ENCODE data around the gene CSMD2.

The CSMD2 gene

DNA sequence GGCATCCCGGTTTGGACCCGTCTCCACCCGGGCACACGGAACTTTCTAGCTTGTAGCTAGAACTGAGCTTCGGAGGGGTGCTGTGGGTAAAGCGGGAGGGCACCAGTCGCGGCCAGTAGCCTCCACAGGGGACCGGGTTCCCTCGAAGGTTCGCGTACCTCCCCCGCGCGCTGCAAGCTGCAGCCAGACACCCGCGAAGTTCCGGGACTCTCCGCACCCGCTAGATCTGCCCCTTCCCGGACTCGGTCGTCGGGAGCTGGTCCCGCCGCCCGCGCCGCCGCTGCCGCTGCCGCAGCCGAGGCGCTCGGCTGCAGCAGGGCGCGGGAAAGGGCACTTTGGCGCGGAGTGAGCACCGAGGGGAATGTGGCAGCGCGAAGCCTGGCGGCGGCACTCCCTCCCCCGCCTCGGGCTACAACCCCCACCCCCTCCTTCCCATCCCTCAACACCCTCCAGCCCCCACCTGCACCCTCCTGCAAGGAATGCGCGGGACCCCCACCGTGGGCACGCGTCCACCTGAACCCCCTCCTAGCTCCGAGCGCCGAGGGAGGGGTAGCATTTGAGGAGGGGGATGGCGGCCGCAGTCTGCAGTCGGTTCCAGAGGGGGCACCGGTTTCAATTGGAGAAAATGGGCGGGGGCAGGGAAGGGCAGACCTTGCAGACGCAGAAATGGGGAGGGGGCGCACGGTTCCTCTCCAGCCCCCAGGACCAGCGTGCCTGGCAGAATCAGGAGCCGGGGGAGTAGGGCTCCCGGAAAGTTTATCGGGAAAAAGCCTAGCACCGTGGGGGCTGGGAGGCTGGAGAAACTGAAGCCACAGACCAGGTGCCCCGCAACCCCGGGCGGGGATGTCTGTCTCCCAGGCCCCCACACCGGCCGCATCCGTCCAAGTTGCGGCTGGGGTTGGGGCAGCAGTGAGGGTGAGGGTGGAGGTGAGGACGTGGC, 968 bp downstream of the CSMD2 start:
- Histone ChIP-seq H3K79me2 (ENCODE audit: insufficient read depth, low read length) (no peaks in the 10 kb centered on the region), H4K20me1 (ENCODE audit: insufficient read depth, low read length, poor library complexity, severe bottlenecking) (no peaks in the 10 kb centered on the region), H3F3A (ENCODE audit: low read depth) (no peaks in the 10 kb centered on the region), H3K27me3 (ENCODE audit: insufficient read depth, low read length, poor library complexity, severe bottlenecking) (no peaks in the 10 kb centered on the region), H3K9ac (ENCODE audit: low read depth, low read length, poor library complexity, severe bottlenecking) (no peak overlapping the region), H3K9me3 (ENCODE audit: insufficient read depth, low read depth, low read length) (no peaks in the 10 kb centered on the region), H3K9me2 (replicated peaks; ENCODE audit: low read depth, low read length) (no peaks in the 10 kb centered on the region), H3K4me1 (ENCODE audit: insufficient read depth, low read length, poor library complexity, severe bottlenecking) (no peaks in the 10 kb centered on the region), H3K4me2 (ENCODE audit: low read depth, low read length, poor library complexity, severe bottlenecking) (no peak overlapping the region), H3K36me3 (ENCODE audit: insufficient read depth, low read length) (no peaks in the 10 kb centered on the region), H3K4me3 (ENCODE audit: low read length, poor library complexity, severe bottlenecking) (no peak overlapping the region), H2AFZ (ENCODE audit: low read length) (no peak overlapping the region)
- TF ChIP-seq EZH2phosphoT487 (IDR thresholded peaks at IDR 0.05; ENCODE audit: borderline replicate concordance), result no peak
- TF ChIP-seq, protein P1, sequence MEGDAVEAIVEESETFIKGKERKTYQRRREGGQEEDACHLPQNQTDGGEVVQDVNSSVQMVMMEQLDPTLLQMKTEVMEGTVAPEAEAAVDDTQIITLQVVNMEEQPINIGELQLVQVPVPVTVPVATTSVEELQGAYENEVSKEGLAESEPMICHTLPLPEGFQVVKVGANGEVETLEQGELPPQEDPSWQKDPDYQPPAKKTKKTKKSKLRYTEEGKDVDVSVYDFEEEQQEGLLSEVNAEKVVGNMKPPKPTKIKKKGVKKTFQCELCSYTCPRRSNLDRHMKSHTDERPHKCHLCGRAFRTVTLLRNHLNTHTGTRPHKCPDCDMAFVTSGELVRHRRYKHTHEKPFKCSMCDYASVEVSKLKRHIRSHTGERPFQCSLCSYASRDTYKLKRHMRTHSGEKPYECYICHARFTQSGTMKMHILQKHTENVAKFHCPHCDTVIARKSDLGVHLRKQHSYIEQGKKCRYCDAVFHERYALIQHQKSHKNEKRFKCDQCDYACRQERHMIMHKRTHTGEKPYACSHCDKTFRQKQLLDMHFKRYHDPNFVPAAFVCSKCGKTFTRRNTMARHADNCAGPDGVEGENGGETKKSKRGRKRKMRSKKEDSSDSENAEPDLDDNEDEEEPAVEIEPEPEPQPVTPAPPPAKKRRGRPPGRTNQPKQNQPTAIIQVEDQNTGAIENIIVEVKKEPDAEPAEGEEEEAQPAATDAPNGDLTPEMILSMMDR (conservative IDR thresholded peaks at IDR 0.05; ENCODE audit: low read length), result no peak

DNA sequence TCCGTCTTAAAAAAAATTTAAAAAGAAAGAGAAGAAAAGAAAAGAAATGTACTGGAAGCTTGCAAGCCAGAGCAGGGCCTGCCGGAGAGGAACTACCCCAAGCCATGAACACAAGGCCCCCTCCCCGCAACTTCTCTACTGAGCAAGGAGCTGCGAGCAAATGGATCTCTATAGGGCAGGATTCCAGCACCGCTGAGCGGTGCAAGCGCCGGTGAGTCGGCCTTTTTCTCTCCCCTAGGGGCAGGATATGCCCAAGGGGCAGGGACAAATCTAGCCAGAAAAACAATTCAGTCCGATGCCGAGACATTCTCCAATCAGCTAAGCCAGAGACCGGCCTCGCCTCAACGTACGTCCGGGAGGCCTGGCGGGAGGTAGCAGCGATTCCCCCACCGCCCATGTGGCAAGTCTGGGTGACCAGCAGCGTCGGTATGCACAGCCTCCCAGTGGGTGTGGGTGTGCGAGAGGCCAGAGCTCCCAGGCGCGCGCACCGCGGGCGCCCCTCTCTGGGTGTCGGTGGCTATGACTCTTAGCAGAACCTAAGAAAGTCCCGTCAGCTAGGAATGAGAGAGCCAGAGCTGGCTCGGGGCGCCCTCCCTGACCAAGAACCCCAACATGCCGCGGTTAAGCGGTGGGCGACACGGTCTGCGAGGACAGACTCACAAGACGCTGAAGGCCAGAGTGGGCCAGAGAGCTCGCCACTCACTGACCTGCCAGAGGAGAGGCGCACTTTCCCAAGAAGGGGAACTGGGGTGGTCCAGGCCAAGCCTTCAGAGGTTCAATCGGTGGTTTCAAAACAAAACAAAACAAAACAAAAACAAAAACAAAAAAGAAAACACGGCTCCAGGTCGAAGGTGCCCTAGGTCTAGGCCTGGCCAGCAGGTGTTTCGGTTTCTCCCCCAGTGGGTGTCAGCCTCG, 1.9 kb downstream of the CSMD2 start:
- H3K4me3 ChIP-seq (ENCODE audit: low read length, poor library complexity, severe bottlenecking), result no peak overlapping the region
- no peaks in the 10 kb centered on the region for H3K79me2 ChIP-seq (ENCODE audit: insufficient read depth, low read length)
- H3K27me3 ChIP-seq (ENCODE audit: insufficient read depth, low read length, poor library complexity, severe bottlenecking), result no peaks in the 10 kb centered on the region
- H3K9me2 ChIP-seq (replicated peaks; ENCODE audit: low read depth, low read length), result no peaks in the 10 kb centered on the region
- H3K36me3 ChIP-seq (ENCODE audit: insufficient read depth, low read length), result no peaks in the 10 kb centered on the region
- H3K4me2 ChIP-seq (ENCODE audit: low read depth, low read length, poor library complexity, severe bottlenecking), result no peak overlapping the region
- H2AFZ ChIP-seq (ENCODE audit: low read length), result no peak overlapping the region
- no peak for TF ChIP-seq EZH2phosphoT487 (IDR thresholded peaks at IDR 0.05; ENCODE audit: borderline replicate concordance)
- TF ChIP-seq, protein P1 (conservative IDR thresholded peaks at IDR 0.05; ENCODE audit: low read length), result no peak
- no peak overlapping the region for H3K9ac ChIP-seq (ENCODE audit: low read depth, low read length, poor library complexity, severe bottlenecking)
- no peaks in the 10 kb centered on the region for H3F3A ChIP-seq (ENCODE audit: low read depth)
- no peaks in the 10 kb centered on the region for H4K20me1 ChIP-seq (ENCODE audit: insufficient read depth, low read length, poor library complexity, severe bottlenecking)
- no peaks in the 10 kb centered on the region for H3K4me1 ChIP-seq (ENCODE audit: insufficient read depth, low read length, poor library complexity, severe bottlenecking)
- H3K9me3 ChIP-seq (ENCODE audit: insufficient read depth, low read depth, low read length), result no peaks in the 10 kb centered on the region

GRCh38 chr1:34156739-34157138, 8.3 kb downstream of the CSMD2 start:
- Histone ChIP-seq H3K9me3 (ENCODE audit: insufficient read depth, low read depth, low read length) (no peaks in the 10 kb centered on the region; the same call in 1 of the 2 replicates), H3F3A (ENCODE audit: low read depth) (no peaks in the 10 kb centered on the region), H4K20me1 (ENCODE audit: insufficient read depth, low read length, poor library complexity, severe bottlenecking) (no peaks in the 10 kb centered on the region), H3K9ac (ENCODE audit: low read depth, low read length, poor library complexity, severe bottlenecking) (no peak overlapping the region), H3K4me2 (ENCODE audit: low read depth, low read length, poor library complexity, severe bottlenecking) (no peak overlapping the region), H3K27me3 (ENCODE audit: insufficient read depth, low read length, poor library complexity, severe bottlenecking) (no peaks in the 10 kb centered on the region), H3K79me2 (ENCODE audit: insufficient read depth, low read length) (no peaks in the 10 kb centered on the region), H3K9me2 (replicated peaks; ENCODE audit: low read depth, low read length) (no peaks in the 10 kb centered on the region), H2AFZ (ENCODE audit: low read length) (no peak overlapping the region), H3K4me3 (ENCODE audit: low read length, poor library complexity, severe bottlenecking) (no peak overlapping the region), H3K4me1 (ENCODE audit: insufficient read depth, low read length, poor library complexity, severe bottlenecking) (no peaks in the 10 kb centered on the region), H3K36me3 (ENCODE audit: insufficient read depth, low read length) (no peaks in the 10 kb centered on the region)
- TF ChIP-seq, protein P1 (conservative IDR thresholded peaks at IDR 0.05; ENCODE audit: low read length), result no peak
- TF ChIP-seq EZH2phosphoT487 (IDR thresholded peaks at IDR 0.05; ENCODE audit: borderline replicate concordance), result no peak
